ENCODE results near the gene FAM161A.
"Not testable (repeated sequence)": the region's sequence is repeated elsewhere in the genome, so short reads cannot be mapped to it uniquely, and the experiment has no call there.

The FAM161A gene, protein sequence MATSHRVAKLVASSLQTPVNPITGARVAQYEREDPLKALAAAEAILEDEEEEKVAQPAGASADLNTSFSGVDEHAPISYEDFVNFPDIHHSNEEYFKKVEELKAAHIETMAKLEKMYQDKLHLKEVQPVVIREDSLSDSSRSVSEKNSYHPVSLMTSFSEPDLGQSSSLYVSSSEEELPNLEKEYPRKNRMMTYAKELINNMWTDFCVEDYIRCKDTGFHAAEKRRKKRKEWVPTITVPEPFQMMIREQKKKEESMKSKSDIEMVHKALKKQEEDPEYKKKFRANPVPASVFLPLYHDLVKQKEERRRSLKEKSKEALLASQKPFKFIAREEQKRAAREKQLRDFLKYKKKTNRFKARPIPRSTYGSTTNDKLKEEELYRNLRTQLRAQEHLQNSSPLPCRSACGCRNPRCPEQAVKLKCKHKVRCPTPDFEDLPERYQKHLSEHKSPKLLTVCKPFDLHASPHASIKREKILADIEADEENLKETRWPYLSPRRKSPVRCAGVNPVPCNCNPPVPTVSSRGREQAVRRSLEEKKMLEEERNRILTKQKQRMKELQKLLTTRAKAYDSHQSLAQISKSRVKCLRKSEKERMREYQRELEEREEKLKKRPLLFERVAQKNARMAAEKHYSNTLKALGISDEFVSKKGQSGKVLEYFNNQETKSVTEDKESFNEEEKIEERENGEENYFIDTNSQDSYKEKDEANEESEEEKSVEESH

DNA sequence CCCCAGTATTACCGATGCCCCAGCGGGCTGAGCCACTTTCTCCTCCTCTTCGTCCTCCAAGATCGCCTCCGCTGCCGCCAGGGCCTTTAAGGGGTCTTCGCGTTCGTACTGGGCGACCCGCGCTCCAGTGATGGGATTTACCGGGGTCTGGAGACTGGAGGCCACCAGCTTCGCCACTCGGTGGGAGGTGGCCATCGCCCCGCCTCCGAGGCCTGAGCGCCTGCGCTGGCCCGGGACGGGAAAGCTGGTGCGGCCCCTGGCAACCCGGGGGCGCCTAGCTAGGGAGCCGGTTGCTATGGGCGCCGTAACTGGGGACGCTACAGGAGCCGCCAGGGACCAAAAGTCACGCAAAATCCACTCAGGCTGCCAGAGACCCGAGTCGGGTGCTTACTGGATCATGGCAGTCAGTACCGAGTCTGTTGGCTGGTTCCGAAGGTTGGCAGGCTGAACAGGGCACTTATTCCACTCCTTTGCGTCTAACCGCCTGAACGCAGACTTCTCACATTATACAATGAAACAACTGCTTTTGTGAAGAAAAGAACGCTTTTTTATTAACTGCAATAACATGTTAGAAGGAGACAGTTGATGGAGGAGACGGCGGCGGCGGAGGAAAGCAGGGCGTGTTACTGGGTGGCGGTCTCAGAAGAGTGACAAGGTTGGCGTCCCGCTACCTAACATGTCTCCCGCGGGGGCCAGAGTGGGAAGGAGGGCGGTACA is at the start of gene FAM161A:
TSS of gene FAM161A (minus strand) at position 214 of the 717 bp plus-strand sequence. CDS start at position 195, 19 bp downstream.
- DNase-seq: peak; percentile 79 to 84

- DNase-seq: no peak
Observed at GRCh38 chr2:61900281-61900680, 46.4 kb upstream of the FAM161A start.

GRCh38 chr2:61898810-61899209 is 45.0 kb upstream of the FAM161A start:
- DNase-seq: no peak

DNA sequence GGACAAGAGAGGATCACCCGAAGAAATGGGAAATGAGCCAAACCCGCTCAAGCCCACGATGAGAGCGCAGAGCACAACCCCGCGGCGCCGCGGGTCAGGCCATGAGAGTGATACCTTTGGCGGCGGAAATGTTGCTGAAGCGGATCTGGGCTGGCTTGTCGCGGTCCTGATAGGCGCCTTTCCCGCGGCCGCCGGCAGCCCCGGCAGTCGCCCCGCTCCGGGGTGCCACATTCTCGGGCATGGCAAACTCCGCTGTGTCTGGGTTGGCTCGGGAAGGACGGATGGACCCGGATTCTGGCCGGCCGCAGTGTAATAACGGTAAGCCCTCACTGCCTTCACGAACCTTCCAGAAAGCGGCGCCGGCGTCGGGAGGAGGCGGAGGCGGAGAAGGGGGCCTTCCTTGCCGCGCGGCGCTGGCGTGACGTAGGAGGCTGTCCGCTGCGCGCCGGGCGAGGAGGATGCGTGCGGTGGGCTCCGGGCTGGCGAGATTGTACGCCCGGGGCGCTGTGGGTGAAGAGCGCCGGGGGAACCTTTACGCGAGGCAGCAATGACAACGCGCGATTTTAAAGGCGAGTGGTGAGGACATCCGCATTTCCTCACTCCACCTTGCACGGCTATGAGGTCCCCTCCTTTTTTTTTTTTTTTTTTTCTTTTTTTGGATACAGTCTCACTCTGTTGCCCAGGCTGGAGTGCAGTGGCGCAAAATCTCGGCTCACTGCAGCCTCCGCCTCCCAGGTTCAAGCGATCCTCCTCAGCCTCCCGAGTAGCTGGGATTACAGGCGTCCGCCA is 34.6 kb upstream of the FAM161A start, which contains the start of gene CCT4:
TSS of gene CCT4 (minus strand) at position 390 of the 789 bp plus-strand sequence. CDS start at position 241, 149 bp downstream.
- DNase-seq: peak; percentile 91 to 92

DNA sequence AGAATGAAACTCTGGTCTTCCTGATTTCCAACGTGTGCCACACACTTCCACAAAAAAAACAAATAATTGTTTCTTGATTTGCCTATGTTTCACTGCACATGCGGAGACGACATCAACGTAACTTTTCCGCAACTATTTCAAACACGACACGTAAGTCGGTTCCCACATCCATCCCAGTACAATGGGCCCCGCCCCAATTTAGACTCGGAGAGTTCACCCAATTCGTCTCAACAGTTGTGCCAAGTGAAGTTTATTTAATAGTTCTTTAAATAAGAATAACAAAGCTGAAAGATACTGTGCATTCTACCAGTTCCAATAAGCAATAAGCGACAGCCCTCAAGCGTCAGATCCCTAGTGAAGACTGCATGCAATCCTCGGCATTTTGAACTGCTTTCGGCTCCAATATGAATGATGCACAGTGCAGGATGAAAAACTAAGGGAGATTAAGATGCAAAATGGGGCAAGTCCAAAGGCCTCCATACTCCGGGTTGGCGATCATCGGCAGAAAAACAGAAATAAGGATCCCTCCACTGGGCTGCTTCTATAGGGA is 33.9 kb upstream of the FAM161A start:
- peak; percentile 38 to 43 for DNase-seq

DNA sequence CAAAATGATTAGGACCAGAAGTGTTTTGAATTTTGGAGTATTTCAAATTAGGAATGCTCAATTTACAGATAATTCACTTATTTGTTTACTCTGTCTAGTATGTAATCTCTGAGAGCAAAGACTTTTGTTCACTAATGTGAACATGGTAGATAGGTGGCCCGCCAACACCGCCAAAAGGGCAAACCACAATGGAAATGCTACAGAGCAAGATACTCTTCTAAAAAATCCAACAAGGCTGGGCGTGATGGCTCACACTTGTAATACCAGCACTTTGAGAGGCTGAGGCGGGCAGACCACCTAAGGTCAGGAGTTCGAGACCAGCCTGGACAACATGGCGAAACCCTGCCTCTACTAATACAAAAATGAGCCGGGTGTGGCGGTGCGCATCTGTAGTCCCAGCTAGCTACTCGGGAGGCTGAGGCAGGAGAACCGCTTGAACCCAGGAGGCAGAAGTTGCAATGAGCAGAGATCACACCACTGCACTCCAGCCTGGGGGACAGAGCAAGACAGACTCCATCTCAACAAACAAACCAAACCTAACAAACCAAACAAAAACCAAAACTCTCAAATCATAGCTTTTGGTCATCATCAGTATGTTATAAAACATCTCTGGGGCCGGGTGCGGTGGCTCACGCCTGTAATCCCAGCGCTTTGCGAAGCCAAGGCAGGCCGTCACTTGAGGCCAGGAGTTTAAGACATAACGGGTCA is 32.2 kb upstream of the FAM161A start:
- no peak for DNase-seq

DNA sequence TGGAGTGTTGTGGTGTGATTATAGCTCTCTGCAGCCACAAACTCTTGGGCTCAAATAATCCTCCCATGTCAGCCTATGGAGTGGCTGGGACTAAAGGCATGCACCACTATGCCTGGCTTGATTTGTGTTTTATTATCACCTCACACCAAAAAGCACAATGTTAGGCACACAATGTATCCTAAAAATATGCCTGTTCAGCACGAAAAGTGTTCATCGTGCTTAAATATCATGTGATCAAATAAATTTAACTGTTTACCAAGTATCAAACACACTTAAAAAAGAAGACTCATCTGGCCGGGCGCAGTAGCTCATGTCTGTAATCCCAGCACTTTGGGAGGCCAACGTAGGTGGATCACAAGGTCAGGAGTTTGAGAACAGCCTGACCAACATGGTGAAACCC is 29.0 kb upstream of the FAM161A start:
- DNase-seq: no peak

- DNase-seq: not testable (repeated sequence)
Observed at GRCh38 chr2:61879351-61879750, 25.5 kb upstream of the FAM161A start.

DNA sequence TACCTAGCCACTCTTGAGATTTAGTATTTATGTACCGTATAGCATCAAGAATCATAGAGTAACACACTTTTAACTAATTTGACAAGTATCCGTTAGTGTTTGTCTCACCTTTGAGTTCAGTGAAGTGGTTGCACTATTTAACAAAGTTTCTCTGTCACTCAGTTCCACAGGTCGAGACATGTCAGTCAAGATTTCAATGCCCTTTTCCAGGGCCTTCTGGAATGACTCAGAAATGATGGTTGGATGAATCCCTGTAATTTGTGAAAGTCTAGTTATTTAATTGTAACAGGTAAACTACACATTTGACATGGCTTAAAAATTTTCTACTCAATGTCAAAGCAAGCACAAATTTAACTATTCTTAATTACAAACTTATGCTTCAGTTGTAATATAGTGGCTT is 24.9 kb upstream of the FAM161A start:
- no peak for DNase-seq

DNA sequence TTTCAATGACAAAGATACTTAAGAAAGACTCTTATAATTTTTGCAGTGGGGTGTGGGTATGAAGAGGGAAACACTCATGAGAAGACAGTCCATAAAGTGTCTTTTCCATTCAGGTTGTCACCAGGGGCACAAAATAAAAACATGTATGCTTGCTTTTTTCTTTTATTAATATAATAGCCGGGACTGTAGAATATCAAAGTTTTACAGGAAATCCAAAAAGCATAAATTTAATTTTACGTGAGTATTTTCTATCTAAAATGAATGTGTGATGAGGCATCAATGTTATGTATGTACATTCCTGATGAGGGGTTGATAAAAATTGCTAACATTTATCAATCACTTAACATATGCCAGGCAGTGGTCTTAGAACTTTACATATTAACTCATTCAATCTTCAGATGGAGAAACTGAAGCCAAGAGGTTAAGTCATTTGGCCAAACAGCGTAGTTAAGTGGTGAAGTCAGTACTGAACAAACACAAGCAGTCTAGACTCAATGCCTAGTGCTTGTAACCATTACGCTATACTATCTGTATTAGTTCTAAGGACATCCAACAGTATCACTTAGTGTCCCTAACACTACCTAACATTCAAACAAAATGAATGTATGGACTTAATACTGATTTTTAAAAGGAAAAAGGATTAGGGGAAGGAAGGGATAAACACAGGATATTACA is 23.8 kb upstream of the FAM161A start:
- no peak for DNase-seq

DNA sequence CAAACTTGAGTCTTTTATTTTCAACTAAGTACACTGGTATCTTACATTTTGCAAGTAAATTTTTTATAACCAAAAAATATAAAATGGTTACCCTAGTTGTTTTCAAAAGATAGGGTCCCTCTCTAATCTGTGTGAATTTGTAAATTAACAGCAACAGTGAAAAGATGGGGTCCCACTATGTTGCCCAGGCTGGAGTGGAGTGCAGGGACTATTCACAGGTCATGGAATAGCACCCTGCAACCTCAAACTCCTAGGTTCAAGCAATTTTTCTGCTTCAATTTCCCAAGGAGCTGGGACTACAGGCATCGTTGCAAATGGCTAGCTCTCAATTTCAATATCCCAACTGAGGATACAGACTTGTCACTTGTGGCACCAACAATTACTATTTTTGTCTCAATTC is 22.5 kb upstream of the FAM161A start:
- DNase-seq: no peak

DNA sequence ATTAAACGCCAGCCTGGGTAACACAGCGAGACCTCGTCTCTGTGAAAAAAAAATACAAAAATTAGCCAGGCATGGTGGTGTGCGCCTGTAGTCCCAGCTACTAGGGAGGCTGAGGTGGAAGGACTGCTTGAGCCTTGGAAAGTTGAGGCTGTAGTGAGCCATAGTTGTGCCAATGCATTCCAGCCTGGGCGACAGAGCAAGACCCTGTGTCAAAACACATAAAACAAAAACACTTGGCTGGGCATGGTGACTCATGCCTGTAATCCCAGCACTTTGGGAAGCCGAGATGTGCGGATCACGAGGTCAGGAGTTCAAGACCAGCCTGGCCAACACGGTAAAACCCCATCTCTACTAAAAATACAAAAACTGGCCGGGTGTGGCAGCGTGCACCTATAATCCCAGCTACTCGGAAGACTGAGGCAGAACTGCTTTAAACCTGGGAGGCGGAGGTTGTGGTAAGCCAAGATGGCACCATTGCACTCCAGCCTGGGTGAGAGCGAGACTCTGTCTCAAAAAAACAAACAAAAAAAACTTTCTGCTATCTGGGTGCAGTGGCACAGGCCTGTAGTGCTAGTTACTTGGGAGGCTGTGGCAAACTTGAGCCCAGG is 12.7 kb upstream of the FAM161A start:
- not testable (repeated sequence) for DNase-seq

DNA sequence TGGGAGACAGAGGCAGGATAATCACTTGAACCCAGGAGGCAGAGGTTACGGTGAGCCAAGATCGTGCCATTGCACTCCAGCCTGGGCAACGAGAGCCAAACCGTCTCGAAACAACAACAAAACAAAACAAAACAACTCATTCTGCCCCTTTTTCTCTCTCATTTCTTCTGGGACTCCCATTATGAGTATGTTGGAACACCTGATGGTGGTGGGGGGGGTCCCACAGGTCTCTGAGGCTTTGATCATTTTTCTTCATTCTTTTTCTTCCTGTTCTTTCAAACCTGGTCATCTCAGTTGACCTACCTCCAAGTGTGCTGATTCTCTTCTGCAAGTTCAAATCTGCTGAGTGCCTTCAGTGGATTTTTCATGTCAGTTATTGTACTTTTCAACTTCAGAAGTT is 8.2 kb upstream of the FAM161A start:
- no peak for DNase-seq

- no peak for DNase-seq
Observed at GRCh38 chr2:61857224-61857623, 3.4 kb upstream of the FAM161A start.

DNA sequence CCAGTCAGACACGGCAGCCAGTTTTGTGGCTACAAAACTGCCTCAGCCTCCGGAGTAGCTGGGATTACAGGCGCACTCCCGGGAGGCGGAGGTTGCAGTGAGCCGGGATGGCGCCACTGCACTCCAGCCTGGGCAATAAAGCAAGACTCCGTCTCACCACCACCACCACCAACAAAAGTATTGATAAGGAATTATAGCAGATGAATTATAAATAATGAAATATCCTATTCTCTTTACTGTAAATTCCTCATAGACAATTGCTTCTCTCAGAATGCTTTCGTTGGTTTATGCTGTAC is 1.4 kb upstream of the FAM161A start:
- no peak for DNase-seq

DNA sequence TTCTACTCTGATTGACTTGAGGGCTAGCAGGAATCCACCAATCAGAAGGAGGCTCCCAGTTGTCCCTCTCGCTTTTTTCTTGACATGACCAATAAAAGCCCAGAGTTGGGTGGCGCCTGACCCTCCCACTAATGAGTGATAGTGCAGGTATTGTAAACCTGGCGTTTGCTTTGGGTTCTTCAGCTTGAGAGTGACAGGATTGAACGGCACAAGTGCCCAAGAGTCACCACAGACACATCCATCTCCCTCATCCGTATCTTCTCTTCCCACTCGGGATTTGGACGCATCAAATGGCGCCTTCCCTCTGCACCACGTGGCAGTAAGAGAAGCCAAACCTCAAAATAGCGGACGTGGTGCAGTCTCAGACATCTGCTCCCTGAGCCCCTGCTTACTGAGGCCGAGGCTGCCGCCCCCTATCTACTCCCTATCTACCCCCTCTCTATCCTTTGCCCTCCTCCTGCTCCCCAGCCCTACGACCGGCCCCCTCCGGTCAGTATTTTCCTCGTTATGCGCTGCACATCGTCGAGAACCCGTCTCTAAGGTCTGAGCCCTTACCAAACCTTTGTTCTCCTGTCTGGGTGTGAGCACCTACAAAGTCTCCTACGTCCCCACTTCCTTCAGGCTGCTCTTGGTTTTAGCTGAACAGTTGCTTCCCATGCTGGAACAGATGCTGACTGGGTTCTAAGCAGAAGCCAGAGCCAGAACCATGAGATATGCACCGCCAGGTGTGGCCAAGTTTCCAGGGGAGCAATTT is 881 bp upstream of the FAM161A start:
- peak; percentile 82 to 89 for DNase-seq

DNA sequence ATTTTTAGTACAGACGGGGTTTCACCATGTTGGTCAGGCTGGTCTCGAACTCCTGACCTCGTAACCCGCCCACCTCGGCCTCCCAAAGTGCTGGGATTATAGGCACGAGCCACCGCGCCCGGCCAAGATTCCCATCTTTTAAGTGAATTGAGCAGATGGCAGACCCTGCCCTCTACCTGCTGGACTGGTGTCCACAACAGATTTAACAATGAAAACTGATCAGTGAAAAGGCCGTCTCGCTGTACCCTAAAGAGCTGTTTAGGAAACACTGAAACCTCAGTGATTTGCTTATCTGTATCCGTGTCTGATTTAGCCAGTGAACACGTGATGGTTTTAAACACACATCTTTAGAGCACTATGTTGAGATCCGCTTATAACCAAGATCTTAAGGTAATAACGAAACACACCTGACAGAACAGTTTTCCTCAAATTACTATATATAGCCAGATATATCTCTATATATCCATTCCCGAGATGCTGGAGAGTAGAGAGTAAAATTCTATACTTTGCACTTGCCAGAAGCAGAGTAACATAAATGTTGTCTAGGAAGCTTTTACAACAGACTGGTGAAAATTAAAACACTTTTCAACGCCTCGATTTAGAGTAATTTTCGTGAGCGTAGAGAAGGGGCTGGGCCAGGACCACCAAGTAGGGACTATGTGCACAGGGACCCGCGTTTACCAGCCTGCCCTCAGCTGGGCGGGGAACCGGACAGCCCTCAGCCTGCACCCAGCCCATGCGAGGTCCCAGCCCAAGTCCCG is 594 bp downstream of the FAM161A start:
- no peak for DNase-seq

GRCh38 chr2:61851270-61851669 is 2.6 kb downstream of the FAM161A start:
- not testable (repeated sequence) for DNase-seq

- DNase-seq: no peak
Observed at GRCh38 chr2:61845320-61845719, 8.5 kb downstream of the FAM161A start.
